ENCODE data around the gene CLK3.

CLK3 gene

DNA sequence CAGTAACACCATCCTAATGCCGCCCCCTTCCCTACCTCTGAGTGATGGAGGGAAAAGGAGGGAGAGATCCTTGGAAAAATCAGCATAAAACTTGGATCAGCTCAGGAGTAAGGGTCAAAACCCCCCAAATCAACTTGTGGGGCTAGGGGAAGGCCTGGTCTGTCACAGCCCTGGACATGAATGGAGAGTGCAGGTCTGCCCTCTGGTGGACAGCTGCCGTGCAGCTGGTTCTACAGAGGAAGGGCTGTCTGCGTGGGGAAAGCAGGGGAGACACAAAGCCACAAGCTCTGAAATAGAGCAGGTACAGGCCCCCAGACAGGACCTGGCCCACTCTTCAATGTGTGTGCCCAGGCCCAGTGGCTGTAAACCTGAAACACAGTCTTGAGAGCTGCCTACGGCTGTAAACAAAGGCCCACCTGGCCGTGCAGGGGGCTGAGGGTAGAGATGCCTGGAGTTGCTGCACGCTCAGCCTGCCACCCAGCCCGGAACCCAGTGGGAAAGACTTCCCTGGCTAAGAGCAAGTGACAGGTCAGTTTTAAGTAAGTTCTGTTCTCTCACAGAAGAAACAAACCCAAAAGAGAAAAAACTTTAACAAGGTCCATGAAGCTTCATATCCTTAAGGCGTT, 16.4 kb downstream of the CLK3 start:
- H3K27me3 ChIP-seq (ENCODE audit: insufficient read depth, low read depth, severe bottlenecking), result no peaks in the 10 kb centered on the region
- no peaks in the 10 kb centered on the region for H3K9me3 ChIP-seq (ENCODE audit: severe bottlenecking)
- H3K4me3 ChIP-seq (ENCODE audit: low read depth, low read length), result no peak overlapping the region
- DNase-seq, result peak; percentile 64
- H3K27ac ChIP-seq, result no peak overlapping the region
- peaks cover 89% of the 10 kb centered on the region for H3K36me3 ChIP-seq
- TF ChIP-seq, protein P1, sequence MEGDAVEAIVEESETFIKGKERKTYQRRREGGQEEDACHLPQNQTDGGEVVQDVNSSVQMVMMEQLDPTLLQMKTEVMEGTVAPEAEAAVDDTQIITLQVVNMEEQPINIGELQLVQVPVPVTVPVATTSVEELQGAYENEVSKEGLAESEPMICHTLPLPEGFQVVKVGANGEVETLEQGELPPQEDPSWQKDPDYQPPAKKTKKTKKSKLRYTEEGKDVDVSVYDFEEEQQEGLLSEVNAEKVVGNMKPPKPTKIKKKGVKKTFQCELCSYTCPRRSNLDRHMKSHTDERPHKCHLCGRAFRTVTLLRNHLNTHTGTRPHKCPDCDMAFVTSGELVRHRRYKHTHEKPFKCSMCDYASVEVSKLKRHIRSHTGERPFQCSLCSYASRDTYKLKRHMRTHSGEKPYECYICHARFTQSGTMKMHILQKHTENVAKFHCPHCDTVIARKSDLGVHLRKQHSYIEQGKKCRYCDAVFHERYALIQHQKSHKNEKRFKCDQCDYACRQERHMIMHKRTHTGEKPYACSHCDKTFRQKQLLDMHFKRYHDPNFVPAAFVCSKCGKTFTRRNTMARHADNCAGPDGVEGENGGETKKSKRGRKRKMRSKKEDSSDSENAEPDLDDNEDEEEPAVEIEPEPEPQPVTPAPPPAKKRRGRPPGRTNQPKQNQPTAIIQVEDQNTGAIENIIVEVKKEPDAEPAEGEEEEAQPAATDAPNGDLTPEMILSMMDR (IDR thresholded peaks at IDR 0.05; ENCODE audit: low read depth, low read length), result peak; percentile 95

DNA sequence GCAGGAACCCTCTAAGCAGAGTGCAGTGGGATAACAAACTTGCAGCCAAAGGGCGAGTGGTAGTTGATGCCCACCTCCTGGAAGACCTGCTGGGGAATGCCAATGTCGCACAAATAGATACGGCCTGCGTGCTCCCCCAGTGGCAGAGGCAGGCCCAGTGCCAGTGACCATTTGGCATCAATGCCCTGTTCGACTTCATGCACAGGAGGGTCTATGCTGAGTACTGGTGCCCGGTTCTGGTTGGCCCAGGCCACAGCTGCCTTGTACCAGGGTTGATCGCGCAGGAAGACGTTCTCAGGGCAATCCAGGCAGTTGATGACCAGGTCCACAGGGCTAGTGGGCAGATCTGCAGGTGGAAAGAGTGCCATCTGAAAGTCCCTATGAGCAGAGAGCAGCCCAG, 17.0 kb downstream of the CLK3 start:
- H3K27me3 ChIP-seq (ENCODE audit: insufficient read depth, low read depth, severe bottlenecking), result no peaks in the 10 kb centered on the region
- TF ChIP-seq, protein P1 (IDR thresholded peaks at IDR 0.05; ENCODE audit: low read depth, low read length), result no peak

DNA sequence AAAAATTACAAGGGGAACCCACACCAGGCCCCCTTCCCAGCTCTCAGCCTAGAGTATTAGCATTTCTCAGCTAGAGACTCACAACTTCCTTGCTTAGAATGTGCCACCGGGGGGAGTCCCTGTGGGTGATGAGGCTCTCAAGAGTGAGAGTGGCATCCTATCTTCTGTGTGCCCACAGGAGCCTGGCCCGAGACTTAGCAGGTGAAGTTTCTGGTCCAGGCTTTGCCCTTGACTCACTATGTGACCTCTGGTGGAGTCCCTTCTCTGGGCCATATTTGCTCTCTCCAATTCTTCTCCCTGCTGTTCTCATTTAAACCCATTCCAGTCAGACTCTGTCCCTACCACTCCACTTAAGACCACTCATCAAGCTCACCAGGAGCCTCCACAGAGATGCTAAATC, 18.1 kb downstream of the CLK3 start:
- DNase-seq, result no peak

More for the DNA sequence above, 17.0 kb downstream of the CLK3 start:
- Histone ChIP-seq H3K36me3 (peaks cover 89% of the 10 kb centered on the region), H3K27ac (no peak overlapping the region), H3K4me3 (ENCODE audit: low read depth, low read length) (no peak overlapping the region), H3K9me3 (ENCODE audit: severe bottlenecking) (no peaks in the 10 kb centered on the region)
- no peak for DNase-seq

DNA sequence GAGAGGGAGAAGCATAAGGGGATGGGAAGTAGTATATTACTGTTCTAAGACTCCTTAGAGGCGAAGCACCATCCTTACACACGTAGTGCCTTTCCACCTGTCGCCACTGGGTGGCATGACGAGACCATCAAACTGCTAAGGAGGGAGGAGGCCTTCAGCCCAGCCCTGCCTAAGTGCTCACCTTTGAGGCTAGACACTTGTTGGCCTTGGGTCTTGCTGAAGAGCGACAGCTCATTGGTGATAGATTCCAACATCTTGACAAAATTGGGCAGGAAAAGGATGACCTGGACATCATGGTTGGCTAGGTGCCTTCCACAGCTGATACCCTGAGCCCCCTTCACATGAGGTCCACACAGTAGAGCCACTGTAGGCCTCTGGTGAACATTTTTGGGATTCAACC, 19.6 kb downstream of the CLK3 start:
- Histone ChIP-seq H3K27me3 (ENCODE audit: insufficient read depth, low read depth, severe bottlenecking) (no peaks in the 10 kb centered on the region), H3K9me3 (ENCODE audit: severe bottlenecking) (no peaks in the 10 kb centered on the region), H3K4me3 (ENCODE audit: low read depth, low read length) (no peak overlapping the region), H3K27ac (no peak overlapping the region), H3K36me3 (peaks cover 85% of the 10 kb centered on the region)
- DNase-seq, result peak; percentile 67
- TF ChIP-seq, protein P1 (IDR thresholded peaks at IDR 0.05; ENCODE audit: low read depth, low read length), result peak; percentile 87

More for the DNA sequence above, 18.1 kb downstream of the CLK3 start:
- TF ChIP-seq, protein P1 (IDR thresholded peaks at IDR 0.05; ENCODE audit: low read depth, low read length), result no peak
- Histone ChIP-seq H3K9me3 (ENCODE audit: severe bottlenecking) (no peaks in the 10 kb centered on the region), H3K27ac (no peak overlapping the region), H3K27me3 (ENCODE audit: insufficient read depth, low read depth, severe bottlenecking) (no peaks in the 10 kb centered on the region), H3K4me3 (ENCODE audit: low read depth, low read length) (no peak overlapping the region), H3K36me3 (peaks cover 82% of the 10 kb centered on the region)

DNA sequence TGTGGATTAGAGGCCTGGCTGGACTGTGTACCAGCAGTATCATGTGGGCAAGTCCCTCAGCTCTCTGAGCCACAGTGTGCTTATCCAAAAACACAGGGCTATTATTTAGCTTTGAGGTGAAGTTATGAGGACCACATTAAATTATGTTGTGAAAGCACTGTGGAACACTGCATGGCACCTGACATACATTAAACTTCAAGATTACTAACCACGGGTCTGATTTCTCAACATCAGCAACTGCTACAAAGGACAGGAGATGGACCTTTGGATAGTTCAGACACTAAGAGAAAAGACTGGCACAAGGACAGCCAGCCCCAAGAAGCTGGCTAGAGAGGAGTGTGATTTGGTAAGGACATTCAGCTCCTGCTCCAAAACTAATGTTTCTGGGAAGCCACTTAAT, 21.3 kb downstream of the CLK3 start:
- no peaks in the 10 kb centered on the region for H3K9me3 ChIP-seq (ENCODE audit: severe bottlenecking)
- H3K27ac ChIP-seq, result no peak overlapping the region
- TF ChIP-seq, protein P1 (IDR thresholded peaks at IDR 0.05; ENCODE audit: low read depth, low read length), result no peak
- H3K36me3 ChIP-seq, result peaks cover 75% of the 10 kb centered on the region
- no peaks in the 10 kb centered on the region for H3K27me3 ChIP-seq (ENCODE audit: insufficient read depth, low read depth, severe bottlenecking)
- DNase-seq, result no peak
- no peak overlapping the region for H3K4me3 ChIP-seq (ENCODE audit: low read depth, low read length)

DNA sequence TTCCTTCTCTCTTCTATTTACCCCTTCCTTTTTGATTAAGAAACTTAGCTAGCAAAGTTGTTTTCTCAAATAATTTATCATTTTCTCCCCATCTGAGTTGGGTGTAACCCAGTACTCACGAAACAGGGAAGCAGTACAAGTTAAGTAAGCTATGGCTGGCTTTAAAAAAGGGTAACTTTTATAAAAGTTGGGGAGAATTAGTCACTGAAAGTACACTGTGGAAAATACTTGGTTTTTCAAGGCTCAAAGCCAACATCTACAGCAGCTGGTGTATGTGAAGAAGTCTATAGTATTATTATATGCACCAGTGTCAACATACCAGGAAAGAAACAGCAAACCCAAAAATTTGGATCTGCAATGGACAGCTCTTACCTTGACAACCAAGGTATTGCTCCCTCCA, 25.5 kb downstream of the CLK3 start:
- Histone ChIP-seq H3K4me3 (ENCODE audit: low read depth, low read length) (no peak overlapping the region), H3K9me3 (ENCODE audit: severe bottlenecking) (no peaks in the 10 kb centered on the region), H3K27ac (no peak overlapping the region), H3K36me3 (peaks cover 43% of the 10 kb centered on the region), H3K27me3 (ENCODE audit: insufficient read depth, low read depth, severe bottlenecking) (no peaks in the 10 kb centered on the region)
- TF ChIP-seq, protein P1 (IDR thresholded peaks at IDR 0.05; ENCODE audit: low read depth, low read length), result no peak
- no peak for DNase-seq

Data from WERI-Rb-1 (cell line).